ENCODE measurements around the gene SLC10A3.
A peak's percentile ranks its signal among the peaks of the same experiment; 100 is the strongest.

The SLC10A3 gene

GRCh38 chrX:154462396-154462795 is 28.0 kb downstream of the SLC10A3 start:
- DNase-seq, result no peak

GRCh38 chrX:154460326-154460725 is 30.1 kb downstream of the SLC10A3 start:
- DNase-seq, result no peak

- DNase-seq, result no peak
Observed at GRCh38 chrX:154459832-154460231, 30.6 kb downstream of the SLC10A3 start.

GRCh38 chrX:154458954-154459778 is 31.3 kb downstream of the SLC10A3 start:
- DNase-seq, result peak; percentile 6

GRCh38 chrX:154458116-154458953 is 32.1 kb downstream of the SLC10A3 start, which contains the start of gene PLXNA3:
PLXNA3 (plus strand) TSS chrX:154458281; CDS start chrX:154460184, 1,903 bp downstream.
- DNase-seq, result no peak

- DNase-seq, result peak; percentile 1
Observed at GRCh38 chrX:154457491-154458115, 32.8 kb downstream of the SLC10A3 start.

GRCh38 chrX:154452823-154453222 is 37.6 kb downstream of the SLC10A3 start:
- no peak for DNase-seq

- no peak for DNase-seq
Observed at GRCh38 chrX:154450312-154450711, 40.1 kb downstream of the SLC10A3 start.

GRCh38 chrX:154449618-154450017 is 40.8 kb downstream of the SLC10A3 start:
- DNase-seq, result no peak

GRCh38 chrX:154448484-154448883 is 41.9 kb downstream of the SLC10A3 start:
- DNase-seq, result no peak

GRCh38 chrX:154446430-154446829 is 44.0 kb downstream of the SLC10A3 start:
- no peak for DNase-seq

GRCh38 chrX:154445776-154446175 is 44.7 kb downstream of the SLC10A3 start:
- DNase-seq, result no peak

- no peak for DNase-seq
Observed at GRCh38 chrX:154444755-154445246, 45.6 kb downstream of the SLC10A3 start.

- peak; percentile 0 for DNase-seq
Observed at GRCh38 chrX:154443992-154444754, 46.3 kb downstream of the SLC10A3 start, which contains the start of gene FAM50A. FAM50A (plus strand) TSS chrX:154444141; CDS start chrX:154444236, 95 bp downstream.

GRCh38 chrX:154443479-154443910 is 46.9 kb downstream of the SLC10A3 start:
- no peak for DNase-seq

GRCh38 chrX:154441984-154442707 is 48.3 kb downstream of the SLC10A3 start:
- DNase-seq, result no peak

- DNase-seq, result no peak
Observed at GRCh38 chrX:154441564-154441963, 48.9 kb downstream of the SLC10A3 start.

- no peak for DNase-seq
Observed at GRCh38 chrX:154440623-154441357, 49.6 kb downstream of the SLC10A3 start.

GRCh38 chrX:154439841-154440240 is 50.6 kb downstream of the SLC10A3 start:
- no peak for DNase-seq

Measured in NCI-H1436 treated with DMSO at 0.1 percent for 48 hours (cell line).